Activated CD4-positive, alpha-beta memory T cell treated with anti-CD3 and anti-CD28 coated beads, Interleukin-2, amount 10 ng/mL, durations not matched to agents 7 days and 5 days (primary cell): ENCODE measurements around the gene NID1. TPM values are rescaled to one million over a fixed set of nuclear protein-coding genes. Genes with fewer than 3 reads are reported as not detected.
"Not testable (repeated sequence)": the region's sequence is repeated elsewhere in the genome, so short reads cannot be mapped to it uniquely, and the experiment has no call there.

Experiments used
- CTCF ChIA-PET: fragments of 350-600 bp; sonication (Branson Sonifier 250); formaldehyde crosslinking; loops from one replicate; lab custom pipeline; 2021; ENCODE audit warnings: antibody characterized with exemption, inconsistent platforms; lab: Charles Lee
- POLR2A ChIA-PET: fragments of 350-600 bp; sonication (Branson Sonifier 250); formaldehyde crosslinking; loops from one replicate; lab custom pipeline; 2021; ENCODE audit warnings: antibody characterized with exemption; lab: Charles Lee
- DNase-seq: peaks from one replicate; pipeline ENCODE4 v3.0.0-alpha.2; 2020
- H3K27ac Mint-ChIP-seq: one replicate; pipeline ENCODE4 v1.8.0; 2021; ENCODE audit warnings: mild to moderate bottlenecking, mixed read lengths
- H3K27me3 Mint-ChIP-seq: one replicate; pipeline ENCODE4 v1.8.0; 2021; ENCODE audit warnings: mixed read lengths
- H3K36me3 Mint-ChIP-seq: one replicate; pipeline ENCODE4 v1.8.0; 2021; ENCODE audit warnings: low read depth, mixed read lengths
- H3K4me1 Mint-ChIP-seq: one replicate; pipeline ENCODE4 v1.8.0; 2021; ENCODE audit warnings: mixed read lengths
- H3K4me3 Mint-ChIP-seq: one replicate; pipeline ENCODE4 v1.8.0; 2021; ENCODE audit warnings: mild to moderate bottlenecking, mixed read lengths
- H3K9me3 Mint-ChIP-seq: one replicate; pipeline ENCODE4 v1.8.0; 2021; ENCODE audit warnings: mixed read lengths
- total RNA-seq, 2 experiments: library from RNA; stranded (reverse); gene quantifications; one replicate each; pipeline ENCODE4 v1.2.3, GENCODE V29; 2021

NID1 gene
- total RNA-seq, 2 experiments from 2014 or later = 0.45 TPM

- H3K4me3 Mint-ChIP-seq = no peak overlapping the region
- no peaks in the 10 kb centered on the region for H3K27me3 Mint-ChIP-seq
- H3K27ac Mint-ChIP-seq = no peak overlapping the region
- no peaks in the 10 kb centered on the region for H3K36me3 Mint-ChIP-seq
- ChIA-PET POLR2A (no interaction called here), CTCF (no interaction called here)
- no peak for DNase-seq
- H3K9me3 Mint-ChIP-seq = peaks cover 9% of the 10 kb centered on the region
- peaks cover 2% of the 10 kb centered on the region for H3K4me1 Mint-ChIP-seq
These were observed 36.6 kb upstream of the NID1 start for GRCh38 chr1:236101233-236102200.

GRCh38 chr1:236100799-236101198 lies 35.9 kb upstream of the NID1 start:
- Mint-ChIP-seq H3K4me1 (peaks cover 2% of the 10 kb centered on the region), H3K27ac (no peak overlapping the region), H3K27me3 (no peaks in the 10 kb centered on the region), H3K36me3 (no peaks in the 10 kb centered on the region), H3K9me3 (peaks cover 13% of the 10 kb centered on the region), H3K4me3 (no peak overlapping the region)
- CTCF ChIA-PET = no interaction called here
- DNase-seq = no peak
- POLR2A ChIA-PET = no interaction called here

GRCh38 chr1:236099355-236099974 lies 34.6 kb upstream of the NID1 start:
- Mint-ChIP-seq H3K27ac (no peak overlapping the region), H3K9me3 (peaks cover 19% of the 10 kb centered on the region), H3K27me3 (no peaks in the 10 kb centered on the region), H3K4me3 (no peak overlapping the region), H3K36me3 (no peaks in the 10 kb centered on the region), H3K4me1 (peaks cover 2% of the 10 kb centered on the region)
- ChIA-PET CTCF (no interaction called here), POLR2A (no interaction called here)
- DNase-seq = no peak

DNA sequence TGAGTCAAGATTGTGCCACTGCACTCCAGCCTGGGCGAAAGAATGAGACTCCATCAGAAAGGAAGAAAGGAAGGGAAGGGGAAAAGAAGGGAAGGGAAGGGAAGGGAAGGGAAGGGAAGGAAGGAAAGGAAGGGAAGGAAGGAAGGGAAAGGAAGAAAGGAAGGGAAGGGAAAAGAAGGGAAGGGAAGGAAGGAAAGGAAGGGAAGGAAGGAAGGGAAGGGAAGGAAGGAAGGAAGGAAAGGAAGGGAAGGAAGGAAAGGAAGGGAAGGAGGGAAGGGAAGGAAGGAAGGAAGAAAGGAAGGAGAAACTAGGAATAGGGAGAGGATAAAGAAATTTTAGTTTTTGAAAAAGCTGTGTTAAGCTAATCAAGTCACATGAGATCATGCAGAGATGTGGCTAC lies 33.4 kb upstream of the NID1 start:
- Mint-ChIP-seq H3K36me3 (no peaks in the 10 kb centered on the region), H3K4me3 (no peak overlapping the region), H3K4me1 (no peaks in the 10 kb centered on the region), H3K27ac (no peak overlapping the region), H3K9me3 (peaks cover 19% of the 10 kb centered on the region), H3K27me3 (no peaks in the 10 kb centered on the region)
- DNase-seq = no peak
- ChIA-PET POLR2A (no interaction called here), CTCF (no interaction called here)

- H3K27ac Mint-ChIP-seq = peak overlapping the region; percentile 69
- H3K36me3 Mint-ChIP-seq, CTCF ChIA-PET, POLR2A ChIA-PET, H3K4me3 Mint-ChIP-seq, H3K4me1 Mint-ChIP-seq, H3K27me3 Mint-ChIP-seq: not testable (repeated sequence)
- H3K9me3 Mint-ChIP-seq = peaks cover 19% of the 10 kb centered on the region
- DNase-seq = peak; percentile 86
These were observed 32.0 kb upstream of the NID1 start for GRCh38 chr1:236096660-236097482.

DNA sequence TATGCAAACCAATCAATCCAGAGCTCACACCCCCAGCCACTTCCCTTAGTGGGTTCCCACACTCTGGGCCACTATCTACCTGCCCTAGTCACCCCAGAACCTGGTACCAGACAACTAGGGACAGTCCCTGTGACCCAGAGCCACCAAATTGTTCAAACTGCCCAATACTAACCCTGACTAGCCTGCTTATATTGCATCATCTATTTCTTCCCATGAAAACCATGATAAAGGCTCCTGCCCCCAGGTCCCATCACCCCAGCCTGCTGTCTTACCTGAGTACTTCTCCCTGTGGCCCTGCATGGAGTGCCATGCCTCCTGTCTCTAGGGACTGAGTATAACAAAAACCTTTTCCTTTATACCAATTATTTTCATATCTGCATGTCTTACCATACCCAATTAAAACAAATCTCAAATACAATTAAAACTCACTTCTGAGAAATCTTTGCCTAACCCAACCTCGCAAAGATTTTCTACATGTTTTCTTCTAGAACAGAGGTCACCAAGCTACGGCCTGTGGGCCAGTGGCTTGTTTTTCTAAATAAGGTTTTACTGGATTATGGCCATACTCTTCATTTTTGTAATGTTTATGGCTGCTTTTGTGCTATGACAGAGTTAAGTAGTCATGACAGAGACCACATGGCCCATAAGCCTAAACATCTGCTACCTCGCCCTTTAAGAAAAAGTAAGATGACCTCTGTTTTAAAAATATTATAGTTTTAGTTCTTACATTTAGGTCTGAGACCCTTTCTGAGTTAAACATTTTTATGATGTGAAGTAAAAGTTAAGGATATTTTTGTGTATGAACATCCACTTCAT lies 31.0 kb upstream of the NID1 start:
- Mint-ChIP-seq H3K4me3 (no peak overlapping the region), H3K9me3 (peaks cover 19% of the 10 kb centered on the region), H3K4me1 (no peaks in the 10 kb centered on the region), H3K27me3 (no peaks in the 10 kb centered on the region), H3K36me3 (no peaks in the 10 kb centered on the region), H3K27ac (no peak overlapping the region)
- ChIA-PET POLR2A (no interaction called here), CTCF (no interaction called here)
- DNase-seq = no peak

DNA sequence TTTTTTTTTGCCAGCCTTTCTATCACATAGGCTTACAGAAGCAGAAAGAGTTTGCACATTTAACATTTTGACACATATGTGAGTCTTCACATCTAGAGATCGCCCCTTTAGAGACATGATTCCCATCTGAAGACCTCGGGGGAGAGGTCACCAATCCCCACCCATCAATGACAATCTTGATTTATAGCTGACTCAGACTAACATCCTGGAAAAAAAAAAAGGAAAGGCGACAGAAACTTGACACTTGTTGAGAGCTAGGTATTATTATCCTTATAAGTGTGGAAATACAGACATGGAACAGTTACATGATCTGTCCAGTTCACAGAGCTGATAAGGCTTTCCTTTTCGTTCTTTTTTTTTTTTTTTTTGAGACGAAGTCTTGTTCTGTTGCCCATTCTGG lies 28.0 kb upstream of the NID1 start:
- Mint-ChIP-seq H3K4me1 (peaks cover 5% of the 10 kb centered on the region), H3K4me3 (no peak overlapping the region), H3K27me3 (no peaks in the 10 kb centered on the region), H3K36me3 (no peaks in the 10 kb centered on the region), H3K27ac (no peak overlapping the region), H3K9me3 (peaks cover 19% of the 10 kb centered on the region)
- DNase-seq = no peak
- ChIA-PET CTCF (interaction anchor here (0.7 kb wide), 1 partner anchor 1451 kb away, joined by 3 read pairs; no protein-coding TSS in a partner anchor), POLR2A (no interaction called here)

DNA sequence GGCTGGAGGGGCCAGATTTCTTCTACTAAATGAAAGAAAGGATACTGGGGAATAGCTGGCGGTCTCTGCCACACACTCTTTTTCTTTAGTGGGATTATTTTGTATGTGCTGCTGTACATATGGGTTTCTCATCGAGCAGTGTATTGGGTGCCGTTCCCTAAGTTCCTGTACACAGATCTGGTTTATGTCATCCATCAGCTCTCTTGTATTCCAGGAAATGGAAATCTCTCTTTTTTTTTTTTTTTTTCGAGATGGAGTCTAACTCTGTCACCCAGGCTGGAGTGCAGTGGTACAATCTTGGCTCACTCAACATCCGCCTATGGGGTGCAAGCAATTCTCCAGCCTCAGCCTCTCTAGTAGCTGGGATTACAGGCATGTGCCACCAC lies 27.0 kb upstream of the NID1 start:
- no peak for DNase-seq
- Mint-ChIP-seq H3K36me3 (no peaks in the 10 kb centered on the region), H3K4me3 (no peak overlapping the region), H3K27ac (no peak overlapping the region), H3K4me1 (peaks cover 5% of the 10 kb centered on the region), H3K27me3 (no peaks in the 10 kb centered on the region), H3K9me3 (peaks cover 14% of the 10 kb centered on the region)
- CTCF ChIA-PET = interaction anchor here (0.8 kb wide), 1 partner anchor 120 kb away, joined by 3 read pairs; no protein-coding TSS in a partner anchor
- POLR2A ChIA-PET = no interaction called here

- POLR2A ChIA-PET = no interaction called here
- CTCF ChIA-PET = no interaction called here
These were observed 25.9 kb upstream of the NID1 start for GRCh38 chr1:236090741-236091147.

GRCh38 chr1:236089046-236089773 lies 24.3 kb upstream of the NID1 start:
- CTCF ChIA-PET = no interaction called here
- Mint-ChIP-seq H3K36me3 (no peaks in the 10 kb centered on the region), H3K9me3 (no peaks in the 10 kb centered on the region), H3K27ac (peak overlapping the region; percentile 21), H3K27me3 (no peaks in the 10 kb centered on the region), H3K4me3 (no peak overlapping the region), H3K4me1 (peaks cover 11% of the 10 kb centered on the region)
- POLR2A ChIA-PET = no interaction called here
- DNase-seq = no peak

More at GRCh38 chr1:236090741-236091147, 25.9 kb upstream of the NID1 start:
- Mint-ChIP-seq H3K4me1 (peaks cover 9% of the 10 kb centered on the region), H3K27ac (no peak overlapping the region), H3K4me3 (no peak overlapping the region), H3K27me3 (no peaks in the 10 kb centered on the region), H3K9me3 (peaks cover 5% of the 10 kb centered on the region), H3K36me3 (no peaks in the 10 kb centered on the region)
- no peak for DNase-seq

DNA sequence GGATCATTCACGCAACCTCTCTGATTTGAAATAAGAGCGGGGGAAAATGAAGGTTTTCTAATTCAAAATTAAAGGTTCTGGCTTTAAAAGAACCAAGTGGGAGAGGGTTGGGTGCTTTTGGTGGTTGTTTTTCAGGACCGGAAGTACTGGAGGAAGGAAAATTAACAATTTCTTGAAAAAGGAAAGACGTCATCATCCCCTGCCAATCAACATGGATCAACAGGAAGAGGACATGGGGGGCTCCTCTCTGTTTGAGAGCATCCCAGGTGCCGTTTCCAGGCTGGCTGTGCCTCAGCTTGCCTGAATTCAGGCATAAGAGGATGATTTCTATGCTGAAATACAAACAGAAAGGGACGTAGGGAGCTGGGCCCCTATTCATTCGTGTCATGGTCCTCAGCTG lies 21.6 kb upstream of the NID1 start:
- no peak overlapping the region for H3K27ac Mint-ChIP-seq
- CTCF ChIA-PET = no interaction called here
- H3K4me1 Mint-ChIP-seq = peaks cover 11% of the 10 kb centered on the region
- H3K9me3 Mint-ChIP-seq = no peaks in the 10 kb centered on the region
- H3K27me3 Mint-ChIP-seq = no peaks in the 10 kb centered on the region
- H3K36me3 Mint-ChIP-seq = no peaks in the 10 kb centered on the region
- H3K4me3 Mint-ChIP-seq = no peak overlapping the region
- POLR2A ChIA-PET = no interaction called here
- DNase-seq = no peak
